NCI-H460 (cell line): ENCODE data around the gene NR4A3. TPM values are rescaled to one million over a fixed set of nuclear protein-coding genes. Genes with fewer than 3 reads are reported as not detected.
"Not testable (repeated sequence)": the region's sequence is repeated elsewhere in the genome, so short reads cannot be mapped to it uniquely, and the experiment has no call there.

Experiments
- DNase-seq: peaks from one replicate; pipeline ENCODE4 v3.0.0-alpha.2; 2016; ENCODE audit warnings: low read depth; ENCODE audit errors: extremely low read depth
- polyA plus RNA-seq: library from polyadenylated mRNA; depleted of rRNA; stranded (reverse); fragments of >200 nt; gene quantifications from 2 replicates; pipeline ENCODE4 v1.2.3, GENCODE V29; 2014; cell fraction: nucleus; rRNA removed
- total RNA-seq: library from RNA; depleted of rRNA; stranded (reverse); fragments of >200 nt; shearing (Covaris generic); gene quantifications from 2 replicates; pipeline ENCODE4 v1.2.3, GENCODE V29; 2014; rRNA removed

Gene NR4A3
- 5.8 and 7.1 TPM in 2 replicates for total RNA-seq
- polyA plus RNA-seq = 2.7 and 2.9 TPM in 2 replicates

DNA sequence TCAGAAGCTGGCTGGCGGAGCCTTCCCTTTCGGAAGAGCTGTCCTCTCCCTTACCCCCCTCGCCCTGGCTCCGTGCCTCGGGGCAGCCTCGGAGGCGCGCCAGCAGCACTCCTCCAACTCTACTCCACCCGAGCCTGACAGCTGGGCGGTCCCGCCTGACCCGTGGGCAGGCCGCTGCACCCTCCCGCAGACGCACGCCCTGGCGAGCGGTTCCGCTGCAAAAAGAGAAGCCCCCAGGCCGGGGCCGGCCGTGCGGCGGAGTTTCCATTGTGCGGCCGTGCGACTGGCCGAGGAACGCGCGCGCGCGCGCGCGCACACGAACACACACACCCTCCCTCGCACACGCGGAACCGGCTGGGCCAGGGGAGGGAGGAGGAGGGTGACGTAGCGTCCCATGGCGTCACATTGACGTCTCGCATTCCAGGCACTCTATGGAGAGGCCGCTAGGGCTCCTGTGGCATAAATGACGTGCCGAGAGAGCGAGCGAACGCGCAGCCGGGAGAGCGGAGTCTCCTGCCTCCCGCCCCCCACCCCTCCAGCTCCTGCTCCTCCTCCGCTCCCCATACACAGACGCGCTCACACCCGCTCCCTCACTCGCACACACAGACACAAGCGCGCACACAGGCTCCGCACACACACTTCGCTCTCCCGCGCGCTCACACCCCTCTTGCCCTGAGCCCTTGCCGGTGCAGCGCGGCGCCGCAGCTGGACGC is at the start of gene NR4A3:
Gene NR4A3 (plus strand): TSS at position 490 of the 713 bp plus-strand sequence. CDS start 6,158 bp downstream, outside the sequence.
- peak; percentile 98 for DNase-seq

DNA sequence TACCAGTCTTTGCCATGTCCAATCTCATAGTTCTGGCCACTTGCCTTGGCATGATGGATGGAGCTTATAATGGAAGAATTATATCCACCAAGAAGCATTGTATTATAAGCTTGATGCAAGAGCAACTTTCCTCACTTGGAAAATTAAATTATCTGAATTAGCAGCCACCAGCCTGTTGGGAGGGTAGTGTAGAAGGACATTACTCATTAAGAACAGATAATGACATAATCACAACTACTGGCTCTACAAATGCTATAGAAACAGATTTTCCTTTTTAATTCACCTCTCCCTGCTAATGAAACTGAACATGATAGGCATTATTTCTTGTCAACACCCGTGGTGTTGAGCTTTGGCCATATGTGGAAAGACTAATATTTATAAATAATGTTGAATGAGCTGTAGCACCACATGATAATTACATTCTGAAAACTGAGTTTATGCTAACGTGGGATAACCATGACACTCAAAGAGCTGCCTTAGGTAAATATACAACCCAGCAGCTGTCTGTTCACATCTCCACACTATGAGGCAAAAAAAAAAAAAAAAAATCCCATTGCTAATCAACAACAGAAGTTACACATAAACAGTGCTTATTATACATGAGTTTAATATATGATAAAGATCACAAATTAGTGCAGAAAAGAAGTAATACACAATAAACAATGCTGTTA is 48.1 kb upstream of the NR4A3 start:
- no peak for DNase-seq

DNA sequence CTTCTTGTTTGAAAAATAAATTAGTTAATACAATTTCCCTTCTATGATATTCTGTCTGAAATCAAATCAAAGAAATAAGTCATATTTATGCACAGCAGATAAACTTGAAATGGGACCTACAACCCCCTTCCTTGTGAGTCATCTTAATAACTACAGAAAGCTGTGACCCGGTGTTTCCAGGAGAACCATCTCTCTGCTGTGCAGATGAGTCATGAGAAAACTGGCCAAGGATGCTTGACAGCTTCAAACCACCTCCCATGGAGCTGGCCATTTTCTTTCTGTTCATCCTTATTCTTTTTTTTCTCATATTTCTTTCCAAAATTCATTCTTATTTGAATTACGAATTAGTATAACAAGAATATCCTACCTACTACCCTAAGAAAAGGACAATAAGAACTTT is 43.4 kb upstream of the NR4A3 start:
- DNase-seq = no peak

DNA sequence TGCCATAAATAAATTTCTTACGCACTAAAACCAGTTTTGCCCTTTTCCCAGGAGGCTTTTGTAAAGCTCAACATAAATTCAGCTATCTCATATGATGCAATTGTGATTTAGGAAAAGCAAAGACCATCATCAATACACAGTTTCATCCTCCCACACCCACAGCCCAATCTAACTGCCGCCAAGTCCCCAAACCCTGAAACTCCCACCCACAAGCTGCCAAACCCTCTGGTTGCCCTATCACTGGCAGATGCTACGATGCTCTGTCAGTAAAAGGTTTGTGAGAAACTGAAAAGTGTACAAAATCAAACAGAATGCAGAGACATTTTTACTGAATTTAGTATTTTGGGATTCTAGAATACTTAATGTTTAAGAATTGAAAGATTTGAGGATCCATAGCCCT is 42.8 kb upstream of the NR4A3 start:
- DNase-seq = no peak

DNA sequence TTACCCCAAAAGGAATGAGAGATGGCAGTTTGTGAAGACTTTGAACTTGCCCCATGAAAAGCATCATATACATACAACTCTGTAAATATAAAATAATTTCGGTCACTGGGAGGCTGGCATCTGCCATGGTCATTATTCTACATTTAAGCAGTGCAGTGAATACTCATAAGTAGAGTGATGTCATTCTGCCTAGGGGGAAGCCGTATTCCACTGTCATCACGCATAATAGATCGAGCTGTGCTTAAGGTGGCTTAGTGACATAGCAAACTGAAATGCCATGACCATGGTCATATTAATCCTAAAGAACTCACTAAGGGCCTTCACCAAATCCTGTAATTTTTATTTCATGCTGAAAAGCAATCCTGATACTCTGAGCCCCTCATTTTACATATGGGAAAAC is 42.4 kb upstream of the NR4A3 start:
- no peak for DNase-seq

DNA sequence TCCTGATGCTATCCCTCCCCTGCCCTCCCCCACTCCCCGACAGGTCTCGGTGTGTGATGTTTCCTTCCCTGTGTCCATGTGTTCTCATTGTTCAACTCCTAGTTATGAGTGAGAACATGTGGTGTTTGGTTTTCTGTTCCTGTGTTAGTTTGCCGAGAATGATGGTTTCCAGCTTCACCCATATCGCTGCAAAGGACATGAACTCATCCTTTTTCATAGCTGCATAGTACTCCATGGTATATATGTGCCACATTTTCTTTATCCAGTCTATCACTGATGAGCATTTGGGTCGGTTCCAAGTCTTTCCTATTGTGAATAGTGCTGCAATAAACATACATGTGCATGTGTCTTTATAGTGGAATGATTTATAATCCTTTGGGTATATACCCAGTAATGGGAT is 39.3 kb upstream of the NR4A3 start:
- DNase-seq = not testable (repeated sequence)

DNA sequence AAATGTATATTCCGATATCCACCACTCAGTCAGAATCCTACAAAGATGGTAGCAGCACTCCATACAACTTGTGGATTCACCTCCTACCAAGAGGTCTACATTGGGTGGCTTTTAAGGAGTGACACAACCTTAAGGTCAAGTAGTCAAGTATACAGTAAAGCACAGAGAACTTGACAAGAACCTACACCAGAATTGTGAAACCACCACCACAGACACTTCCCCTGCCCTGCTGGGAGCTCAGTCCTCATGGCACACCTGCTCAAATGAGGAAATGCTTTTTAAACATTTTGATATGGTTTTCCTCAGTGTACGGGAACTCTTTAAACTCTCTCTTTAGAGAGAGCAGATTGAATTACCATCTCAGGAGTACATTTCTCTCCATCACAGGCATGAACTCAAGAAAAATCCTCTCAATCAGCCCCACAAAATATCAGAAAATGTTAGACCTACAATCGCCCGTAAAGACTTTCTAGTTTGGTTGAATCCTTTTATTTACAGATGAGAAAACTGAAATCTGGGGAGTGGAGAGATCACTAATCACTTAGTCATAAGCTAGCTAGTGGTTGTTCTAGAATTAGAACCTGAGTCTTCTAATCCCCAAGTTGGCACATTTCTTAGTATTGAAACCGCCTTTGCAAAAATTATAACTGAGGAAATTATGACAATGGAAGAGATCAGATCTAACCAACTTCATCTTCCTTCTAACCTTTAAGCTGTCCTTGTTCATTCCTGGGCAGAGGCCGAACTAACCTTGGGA is 38.5 kb upstream of the NR4A3 start:
- DNase-seq = no peak

DNA sequence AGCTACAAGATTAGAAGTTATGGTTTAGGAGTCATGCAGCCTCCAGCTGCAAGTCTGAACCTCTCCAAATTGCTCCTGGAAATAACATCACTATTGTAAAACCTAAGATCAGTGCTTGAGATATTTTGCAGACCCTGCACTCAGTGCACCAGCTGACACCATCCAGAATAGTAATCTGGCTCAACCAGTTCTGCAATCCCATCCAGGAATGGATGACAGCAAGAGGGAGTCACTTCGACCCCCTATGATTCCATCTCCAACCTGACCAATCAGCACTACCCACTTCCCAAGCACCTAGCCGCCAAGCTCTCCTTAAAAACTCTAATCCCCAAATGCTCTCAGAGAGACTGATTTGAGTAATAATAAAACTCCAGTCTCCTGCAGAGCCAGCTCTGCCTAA is 37.9 kb upstream of the NR4A3 start:
- no peak for DNase-seq

DNA sequence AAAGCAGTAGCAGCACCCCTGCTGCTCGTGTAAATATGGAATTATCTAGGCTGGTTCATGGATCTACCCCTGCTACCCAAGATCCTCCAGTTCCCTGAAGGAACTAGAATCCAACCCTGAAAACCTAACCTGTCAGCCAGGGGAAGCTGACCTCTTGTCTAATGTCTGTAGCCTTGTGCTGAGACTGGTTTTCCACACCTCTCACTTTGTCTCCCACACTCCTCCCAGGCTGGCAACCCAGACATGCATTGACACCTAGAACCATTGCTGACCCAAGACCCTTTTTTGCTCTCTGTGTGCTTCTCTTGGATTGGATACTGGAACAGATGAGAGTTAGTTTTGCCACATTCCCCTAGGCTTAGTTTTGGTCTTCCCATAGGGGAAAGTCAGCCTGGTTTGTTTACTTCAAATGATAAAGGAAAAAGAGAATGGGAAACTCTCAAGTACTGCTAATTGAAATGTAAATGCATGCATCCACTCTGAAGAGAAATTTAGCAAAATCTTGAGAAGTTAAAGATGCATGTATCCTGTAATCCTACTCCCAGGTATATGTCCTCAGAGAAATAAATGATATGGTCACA is 36.6 kb upstream of the NR4A3 start:
- DNase-seq = no peak

DNA sequence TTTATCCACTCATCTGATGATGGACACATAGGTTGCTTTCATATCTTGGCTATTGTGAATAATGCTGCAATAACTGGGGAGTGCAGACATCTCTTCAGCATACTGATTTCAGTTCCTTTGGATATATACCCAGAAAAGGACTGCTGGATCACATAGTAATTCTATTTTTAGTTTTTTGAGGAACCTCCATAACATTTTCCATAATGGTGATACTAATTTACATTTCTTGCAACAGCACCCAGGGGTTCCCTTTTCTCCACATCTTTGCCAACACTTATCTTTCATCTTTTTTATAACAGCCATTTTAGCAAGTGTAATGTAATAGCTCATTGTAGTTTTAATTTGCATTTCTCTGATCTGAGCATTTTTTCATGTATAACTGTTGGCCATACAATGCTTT is 34.1 kb upstream of the NR4A3 start:
- no peak for DNase-seq

DNA sequence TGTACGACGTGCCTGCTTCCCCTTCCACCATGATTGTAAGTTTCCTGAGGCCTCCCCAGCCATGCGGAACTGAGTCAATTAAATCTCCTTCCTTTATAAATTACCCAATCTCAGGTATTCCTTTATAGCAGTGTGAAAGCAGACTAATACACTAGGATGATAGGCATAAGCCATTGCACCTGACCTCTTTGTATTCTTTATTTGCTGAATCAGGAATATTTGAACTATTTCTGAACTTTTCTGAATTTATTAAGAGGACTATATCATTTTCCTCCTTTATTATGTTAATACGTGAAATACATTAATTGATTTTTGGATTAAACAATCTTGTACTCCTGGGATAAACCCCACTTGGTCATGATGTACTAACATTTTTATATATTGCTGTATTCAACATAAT is 28.2 kb upstream of the NR4A3 start:
- no peak for DNase-seq

DNA sequence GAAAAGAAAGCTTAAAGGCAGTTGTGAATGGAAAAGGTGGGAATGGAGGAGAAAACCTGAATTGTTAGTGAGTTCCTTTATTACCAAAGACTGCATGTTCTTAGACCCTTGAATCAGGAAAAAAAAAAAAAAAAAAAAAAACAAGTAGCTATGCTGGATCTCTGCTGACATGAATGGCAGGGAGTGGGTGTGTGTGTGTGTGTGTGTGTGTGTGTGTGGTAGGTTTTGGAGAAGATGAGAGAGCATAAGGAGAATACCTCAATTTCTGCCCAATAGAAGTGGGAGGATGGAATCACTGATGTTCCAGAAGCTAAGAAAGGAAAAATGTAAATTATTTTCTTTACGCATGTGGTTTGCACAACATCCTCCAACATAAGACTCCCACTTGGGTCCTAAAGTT is 25.5 kb upstream of the NR4A3 start:
- no peak for DNase-seq

DNA sequence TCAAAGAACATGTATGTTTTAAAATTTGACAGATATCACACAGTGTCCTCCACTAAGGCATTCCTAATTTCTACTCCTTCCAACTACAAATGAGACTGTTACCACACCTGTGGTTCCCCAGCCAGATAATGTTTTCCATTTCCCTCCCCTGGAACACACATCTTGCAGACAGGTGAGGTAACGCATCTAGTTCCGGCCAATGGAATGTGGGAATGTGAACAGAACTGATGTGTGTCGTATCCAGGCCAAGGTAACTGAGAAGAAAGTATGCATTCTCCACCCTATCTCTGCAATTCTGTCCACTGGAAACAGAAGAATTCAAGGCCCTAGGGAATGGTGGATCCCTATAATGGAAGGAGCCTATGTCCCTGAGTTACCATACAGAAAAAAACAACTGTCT is 19.9 kb upstream of the NR4A3 start:
- no peak for DNase-seq

DNA sequence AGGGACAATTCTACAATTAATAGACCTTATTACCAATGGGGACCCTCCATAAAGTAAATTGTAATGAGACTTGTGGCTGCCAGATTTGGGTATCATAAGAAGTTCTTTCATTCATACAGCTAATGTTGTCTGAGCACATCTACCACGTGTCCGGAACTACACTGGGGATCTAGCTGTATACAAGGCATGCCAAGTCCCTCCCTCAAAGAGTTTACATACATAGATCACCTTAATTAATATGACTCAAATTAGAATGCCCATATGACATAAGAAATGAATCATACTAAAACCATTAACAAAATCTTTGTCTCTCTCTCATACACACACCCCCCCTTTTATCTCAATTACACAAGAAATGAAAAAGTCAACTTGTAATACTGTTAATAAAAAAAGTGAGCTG is 18.0 kb upstream of the NR4A3 start:
- DNase-seq = no peak

DNA sequence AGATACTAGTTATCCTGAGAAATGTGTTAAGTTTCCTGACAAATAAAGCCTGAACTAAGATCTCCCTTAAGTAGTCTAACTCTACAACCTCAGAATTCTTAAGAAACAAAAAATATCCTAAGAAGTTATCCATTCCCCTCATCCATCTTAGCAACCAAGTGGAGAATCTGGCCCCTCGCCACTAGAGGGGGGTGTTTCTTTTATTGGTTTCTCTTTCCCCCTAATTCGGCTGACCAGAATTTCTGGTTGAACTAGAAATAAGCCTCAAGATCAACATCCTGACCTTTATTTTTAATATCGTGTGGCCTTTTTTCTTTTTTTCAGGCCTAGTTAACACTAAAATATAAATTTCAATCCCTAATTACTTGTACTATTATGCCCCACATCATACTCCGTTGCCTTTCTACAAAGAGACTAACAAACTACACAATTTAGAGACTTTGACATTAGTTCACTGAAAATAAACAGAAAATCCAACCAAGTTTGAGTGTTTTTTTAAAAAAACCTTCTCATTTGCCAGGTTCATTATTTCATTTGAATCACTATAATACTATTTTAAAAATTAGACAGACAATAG is 14.3 kb upstream of the NR4A3 start:
- DNase-seq = peak; percentile 74

DNA sequence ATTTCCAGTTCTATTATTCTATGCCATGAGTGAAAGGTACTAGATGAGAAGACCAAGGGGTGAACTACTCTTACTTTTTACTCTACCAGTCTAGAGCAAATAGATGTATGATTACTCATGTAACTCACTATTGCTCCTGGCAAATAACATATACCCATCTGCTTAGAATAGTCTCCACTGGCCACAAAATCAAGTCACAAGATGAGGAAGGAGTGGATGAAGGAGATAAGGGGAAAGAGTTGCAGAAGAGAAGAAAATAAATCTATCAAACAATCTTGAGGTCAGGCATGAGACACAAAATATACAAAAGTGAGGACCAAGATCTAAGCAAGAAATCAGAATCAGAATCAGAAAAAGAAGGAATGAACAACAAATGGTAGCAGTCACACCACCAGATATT is 13.7 kb upstream of the NR4A3 start:
- DNase-seq = no peak

DNA sequence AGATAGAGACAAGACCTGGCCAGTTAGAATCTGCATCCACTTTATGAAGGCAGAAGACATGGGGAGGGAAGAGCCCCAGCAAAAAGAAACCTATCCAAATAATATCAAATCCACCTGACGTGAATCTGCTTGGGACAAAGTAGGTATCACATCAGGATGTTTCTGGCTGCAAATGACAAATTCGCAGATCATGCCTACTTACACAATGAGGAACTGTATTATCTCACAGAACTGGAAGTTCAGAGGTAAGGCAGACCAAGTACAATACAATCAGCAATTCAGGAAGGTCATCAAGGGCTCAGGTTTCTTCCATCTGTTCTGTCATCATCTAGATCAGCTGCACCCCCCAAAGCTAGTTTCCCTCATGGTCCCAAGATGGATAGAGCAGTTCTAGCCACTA is 13.2 kb upstream of the NR4A3 start:
- no peak for DNase-seq

DNA sequence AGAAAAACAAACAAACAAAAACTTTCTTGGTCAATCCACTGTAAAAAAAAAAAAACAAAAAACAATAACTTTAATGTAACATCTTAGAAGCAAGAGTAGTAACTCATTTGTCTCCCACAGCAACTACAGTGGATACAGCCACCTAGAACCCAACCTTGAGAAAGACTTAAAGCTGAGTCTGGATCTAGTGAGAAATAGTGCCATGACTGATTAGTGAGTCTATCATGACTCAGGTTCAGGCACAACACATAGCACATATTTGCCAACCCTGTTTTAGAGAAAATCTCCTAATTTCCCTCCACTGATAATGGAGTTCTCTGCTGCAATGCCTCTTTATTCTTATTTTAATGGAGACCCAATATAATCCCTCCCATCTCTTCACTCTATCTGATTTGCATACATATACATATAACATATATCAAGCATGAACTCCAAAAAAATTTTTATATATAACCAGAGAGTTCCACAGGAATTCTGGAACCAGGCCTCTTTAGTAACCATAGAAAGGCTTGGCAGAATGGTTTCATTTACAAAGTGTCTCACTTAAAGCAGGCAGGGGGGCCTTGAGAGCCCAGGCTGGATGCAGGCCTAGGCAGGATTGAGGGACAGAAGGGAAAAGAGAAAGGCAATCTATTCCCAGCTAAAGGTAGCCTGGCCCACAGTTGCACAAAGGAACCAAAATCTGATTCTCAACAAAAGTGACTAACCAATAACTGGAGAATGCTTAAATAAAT is 11.9 kb upstream of the NR4A3 start:
- DNase-seq = no peak

DNA sequence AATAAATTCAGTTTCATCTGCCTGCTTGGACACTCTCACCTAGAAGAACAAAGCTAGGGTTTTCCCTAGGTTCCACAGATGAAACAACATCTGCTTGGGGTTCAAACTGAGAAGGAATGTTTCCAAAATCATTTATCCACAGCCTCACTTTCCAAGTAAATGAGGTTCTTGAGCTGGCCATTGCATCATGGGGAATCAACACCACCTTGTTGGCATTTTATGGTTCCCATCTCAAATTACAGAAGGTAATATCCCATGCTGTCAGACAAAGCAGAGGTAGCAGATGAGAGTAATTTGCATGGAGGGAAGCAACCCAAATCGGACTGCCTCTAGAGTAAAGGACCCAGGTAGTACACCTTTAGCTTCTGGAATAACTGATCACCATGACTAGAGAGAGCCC is 10.5 kb upstream of the NR4A3 start:
- no peak for DNase-seq
